SK-N-SH treated with all-trans-retinoic acid at 6 μM for 48 hours (cell line): ENCODE measurements around the gene MARCHF6.

Source experiments
- ZFP30 ChIP-seq: fragments of 450-650 bp; formaldehyde crosslinking; IDR thresholded peaks from 2 replicates; pipeline ENCODE4 v1.5.0; 2022; ENCODE audit warnings: mild to moderate bottlenecking, moderate library complexity
- TF ChIP-seq, protein P1 (sequence below): fragments of 250-450 bp; sonication (Bioruptor Pico); IDR thresholded peaks from 2 replicates; pipeline ENCODE4 v1.8.0; 2020; ENCODE audit warnings: mild to moderate bottlenecking, moderate library complexity, borderline replicate concordance

GRCh38 chr5:10304932-10305331 is 48.6 kb upstream of the MARCHF6 start:
- TF ChIP-seq, protein P1, sequence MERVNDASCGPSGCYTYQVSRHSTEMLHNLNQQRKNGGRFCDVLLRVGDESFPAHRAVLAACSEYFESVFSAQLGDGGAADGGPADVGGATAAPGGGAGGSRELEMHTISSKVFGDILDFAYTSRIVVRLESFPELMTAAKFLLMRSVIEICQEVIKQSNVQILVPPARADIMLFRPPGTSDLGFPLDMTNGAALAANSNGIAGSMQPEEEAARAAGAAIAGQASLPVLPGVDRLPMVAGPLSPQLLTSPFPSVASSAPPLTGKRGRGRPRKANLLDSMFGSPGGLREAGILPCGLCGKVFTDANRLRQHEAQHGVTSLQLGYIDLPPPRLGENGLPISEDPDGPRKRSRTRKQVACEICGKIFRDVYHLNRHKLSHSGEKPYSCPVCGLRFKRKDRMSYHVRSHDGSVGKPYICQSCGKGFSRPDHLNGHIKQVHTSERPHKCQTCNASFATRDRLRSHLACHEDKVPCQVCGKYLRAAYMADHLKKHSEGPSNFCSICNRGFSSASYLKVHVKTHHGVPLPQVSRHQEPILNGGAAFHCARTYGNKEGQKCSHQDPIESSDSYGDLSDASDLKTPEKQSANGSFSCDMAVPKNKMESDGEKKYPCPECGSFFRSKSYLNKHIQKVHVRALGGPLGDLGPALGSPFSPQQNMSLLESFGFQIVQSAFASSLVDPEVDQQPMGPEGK (CRISPR knock-in tag) = no peak
- TF ChIP-seq ZFP30 (CRISPR knock-in tag) = no peak
